Measurements from ENCODE around the gene CASP9.
A peak's percentile ranks its signal among the peaks of the same experiment; 100 is the strongest.

The CASP9 gene

GRCh38 chr1:15526490-15527339 is 2.7 kb upstream of the CASP9 start, which contains the start of gene DNAJC16:
Gene DNAJC16 (plus strand): TSS chr1:15526848. CDS start chr1:15529106, 2,258 bp downstream.
- TF ChIP-seq CTCF (IDR thresholded peaks at IDR 0.05; ENCODE audit: borderline replicate concordance, insufficient read depth, low read depth, low read length), result peak; percentile 21; the same call in 1 of the 2 replicates
- H3K4me3 ChIP-seq (ENCODE audit: low read depth, low read length), result peak within 1 kb of the TSS; percentile 89

GRCh38 chr1:15526021-15526489 is 2.0 kb upstream of the CASP9 start:
- H3K4me3 ChIP-seq (ENCODE audit: low read depth, low read length), result peak overlapping the region; percentile 89
- no peak for TF ChIP-seq CTCF (IDR thresholded peaks at IDR 0.05; ENCODE audit: borderline replicate concordance, insufficient read depth, low read depth, low read length)

GRCh38 chr1:15525050-15526020 is 1.3 kb upstream of the CASP9 start:
- no peak for TF ChIP-seq CTCF (IDR thresholded peaks at IDR 0.05; ENCODE audit: borderline replicate concordance, insufficient read depth, low read depth, low read length)
- peak overlapping the region; percentile 71 for H3K4me3 ChIP-seq (ENCODE audit: low read depth, low read length)

DNA sequence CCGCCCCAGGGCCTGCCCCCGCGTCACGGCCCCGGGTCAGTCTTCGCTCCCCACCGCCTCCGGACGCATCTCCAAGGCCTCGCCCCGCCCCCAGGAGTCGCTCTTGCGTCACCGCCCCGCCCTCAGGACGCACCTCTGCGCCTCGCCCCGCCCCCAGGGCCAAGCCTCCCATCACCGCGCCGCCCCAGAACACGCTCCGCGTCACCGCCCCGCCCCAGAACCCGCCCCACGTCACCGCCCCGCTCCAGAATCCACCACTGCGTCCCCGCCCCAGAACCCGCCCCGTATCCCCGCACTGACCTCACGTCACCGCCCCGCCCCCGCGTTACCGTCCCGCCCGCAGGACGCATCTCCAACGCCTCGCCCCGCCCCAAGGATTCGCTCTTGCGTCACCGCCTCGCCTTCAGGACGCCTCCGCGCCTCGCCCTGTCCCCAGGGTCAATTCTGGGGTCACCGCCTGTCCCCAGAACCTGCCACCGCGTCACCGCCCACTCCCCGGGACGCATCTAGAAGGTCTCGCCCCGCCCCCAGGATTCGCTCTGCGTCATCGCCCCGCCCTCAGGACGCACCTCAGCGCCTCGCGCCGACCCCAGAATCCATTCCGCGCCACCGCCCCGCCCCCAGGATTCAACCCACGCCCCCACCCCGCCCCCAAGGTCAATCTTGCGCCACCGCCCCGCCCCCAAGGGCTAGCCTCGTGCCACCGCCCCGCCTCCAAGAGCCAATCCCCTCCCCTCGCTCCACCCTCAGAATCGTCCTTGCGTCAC is 451 bp upstream of the CASP9 start:
- H3K4me3 ChIP-seq (ENCODE audit: low read depth, low read length), result peak overlapping the region; percentile 80
- no peak for TF ChIP-seq CTCF (IDR thresholded peaks at IDR 0.05; ENCODE audit: borderline replicate concordance, insufficient read depth, low read depth, low read length)

GRCh38 chr1:15523104-15524020 is 653 bp downstream of the CASP9 start:
- H3K4me3 ChIP-seq (ENCODE audit: low read depth, low read length), result peak overlapping the region; percentile 65
- no peak for TF ChIP-seq CTCF (IDR thresholded peaks at IDR 0.05; ENCODE audit: borderline replicate concordance, insufficient read depth, low read depth, low read length)
